Measurements from ENCODE around the gene FXN. TPM values are rescaled to one million over a fixed set of nuclear protein-coding genes. Genes with fewer than 3 reads are reported as not detected.

FXN gene
- total RNA-seq, 4 donors from 2014 or later = 4.6 to 13.2 (median 8.1) TPM

GRCh38 chr9:69014013-69014412, 21.5 kb upstream of the FXN start, which contains the start of gene PRKACG:
PRKACG (minus strand) TSS chr9:69014113; CDS start chr9:69014092, 21 bp downstream.
- Histone ChIP-seq H3K9me3 (no peaks in the 10 kb centered on the region), H3K4me1 (peaks cover 0 to 14% (median 3%) of the 10 kb centered on the region in 3 donors), H3K27me3 (no peaks in the 10 kb centered on the region), H3K36me3 (no peaks in the 10 kb centered on the region), H3K4me3 (no peak within 1 kb of the TSS), H3K27ac (no peak within 1 kb of the TSS)
- no peak for ATAC-seq
- WGBS, 2 donors (ENCODE audit: low coverage in 1 of 2) = 100% methylated on average over 2 of the region's 29 CpGs; no CpG with 5 or more reads in 1 of the 2 donors
- TF ChIP-seq POLR2AphosphoS5 (IDR thresholded peaks at IDR 0.05) (no peak), POLR2A (IDR thresholded peaks at IDR 0.05) (no peak), EP300 (IDR thresholded peaks at IDR 0.05) (no peak), CTCF (IDR thresholded peaks at IDR 0.05) (no peak)

DNA sequence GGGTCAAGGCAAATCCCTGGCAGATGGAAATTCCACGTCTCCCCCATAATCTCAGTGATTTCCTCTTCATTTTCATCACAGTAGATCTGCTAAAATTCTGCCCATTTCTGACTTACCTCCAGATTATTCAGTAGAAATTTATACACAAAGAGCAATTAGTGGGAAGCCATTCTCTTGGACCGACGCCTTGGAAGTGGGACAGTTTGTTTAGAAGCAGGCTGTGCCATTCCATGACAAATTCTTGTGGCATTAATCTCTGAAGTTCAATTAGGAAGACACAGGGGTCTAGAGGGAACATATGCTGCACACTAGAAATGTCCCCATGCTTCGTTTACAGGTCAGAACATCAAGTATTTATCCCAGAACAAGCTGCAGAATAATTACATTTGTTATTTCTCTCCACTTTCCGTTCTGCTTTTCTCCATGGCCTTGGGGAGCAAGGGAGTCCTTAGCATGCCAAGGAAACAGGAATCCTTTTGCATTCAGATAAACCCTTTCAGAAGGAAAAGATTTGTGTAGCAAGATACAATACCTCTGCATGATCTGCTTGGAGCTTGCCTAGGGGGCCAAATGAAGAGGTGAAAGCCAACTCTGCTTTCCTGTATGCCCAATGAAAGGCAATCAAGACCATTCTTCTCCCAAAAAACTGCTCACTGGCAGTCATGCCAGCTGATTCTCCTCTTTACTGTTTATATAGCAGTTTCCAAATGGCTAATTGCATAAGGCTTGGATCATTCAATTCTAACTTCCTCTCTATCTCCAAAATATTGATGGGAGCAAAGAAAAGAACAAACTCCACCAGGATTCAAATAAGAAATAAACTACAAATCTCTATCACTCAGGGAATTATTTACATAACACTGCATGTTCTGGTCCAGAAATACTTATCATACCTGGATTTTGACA, 19.1 kb upstream of the FXN start:
- no peak for TF ChIP-seq POLR2AphosphoS5 (IDR thresholded peaks at IDR 0.05)
- no peak for TF ChIP-seq CTCF (IDR thresholded peaks at IDR 0.05)
- TF ChIP-seq EP300 (IDR thresholded peaks at IDR 0.05) = no peak
- TF ChIP-seq POLR2A (IDR thresholded peaks at IDR 0.05) = no peak
- Histone ChIP-seq H3K27ac (no peak overlapping the region), H3K36me3 (no peaks in the 10 kb centered on the region), H3K4me3 (no peak overlapping the region), H3K27me3 (no peaks in the 10 kb centered on the region), H3K4me1 (peaks cover 0 to 14% (median 3%) of the 10 kb centered on the region in 3 donors), H3K9me3 (no peaks in the 10 kb centered on the region)
- WGBS, 2 donors (ENCODE audit: low coverage in 1 of 2) = 44 to 51% methylated on average over 3 to 5 of the region's 5 CpGs
- no peak for ATAC-seq

- Histone ChIP-seq H3K4me1 (peaks cover 0 to 14% (median 3%) of the 10 kb centered on the region in 3 donors), H3K27me3 (no peaks in the 10 kb centered on the region), H3K36me3 (no peaks in the 10 kb centered on the region), H3K4me3 (no peak overlapping the region), H3K27ac (no peak overlapping the region), H3K9me3 (no peaks in the 10 kb centered on the region)
- TF ChIP-seq POLR2AphosphoS5 (IDR thresholded peaks at IDR 0.05) = no peak
- no peak for TF ChIP-seq EP300 (IDR thresholded peaks at IDR 0.05)
- TF ChIP-seq CTCF (IDR thresholded peaks at IDR 0.05) = no peak
- no peak for TF ChIP-seq POLR2A (IDR thresholded peaks at IDR 0.05)
- 73 to 90% methylated on average over 3 to 5 of the region's 5 CpGs for WGBS, 2 donors (ENCODE audit: low coverage in 1 of 2)
- no peak for ATAC-seq
These were observed 16.8 kb upstream of the FXN start for GRCh38 chr9:69018737-69019136.

- no peak for ATAC-seq
- no peaks in the 10 kb centered on the region for H3K27me3 ChIP-seq
- TF ChIP-seq POLR2A (IDR thresholded peaks at IDR 0.05) (no peak), EP300 (IDR thresholded peaks at IDR 0.05) (no peak), POLR2AphosphoS5 (IDR thresholded peaks at IDR 0.05) (no peak), CTCF (IDR thresholded peaks at IDR 0.05) (no peak)
- H3K4me3 ChIP-seq = no peak overlapping the region
- H3K9me3 ChIP-seq = no peaks in the 10 kb centered on the region
- no peaks in the 10 kb centered on the region for H3K36me3 ChIP-seq
- peaks cover 0 to 14% (median 3%) of the 10 kb centered on the region in 3 donors for H3K4me1 ChIP-seq
- H3K27ac ChIP-seq = no peak overlapping the region
- WGBS, 2 donors (ENCODE audit: low coverage in 1 of 2) = 42 to 68% methylated on average over 2 to 3 of the region's 3 CpGs
These were observed 15.7 kb upstream of the FXN start for GRCh38 chr9:69019808-69020207.
